Fibroblast of lung (primary cell): Measurements from ENCODE around the gene TOPBP1. TPM values are rescaled to one million over a fixed set of nuclear protein-coding genes. Genes with fewer than 3 reads are reported as not detected.
"Not testable (repeated sequence)": the region's sequence is repeated elsewhere in the genome, so short reads cannot be mapped to it uniquely, and the experiment has no call there.

Source experiments
- DNase-seq, 2 donors: peaks; one replicate each; pipeline versions ENCODE4 v3.0.0 to v3.0.0-alpha.2; 2010; ENCODE audit warnings: low read depth in 2 of 2
- H2AFZ ChIP-seq: 2 replicates; pipeline ENCODE4 v1.5.1; 2012; ENCODE audit warnings: low read length, control low read depth, inconsistent platforms
- H3K27ac ChIP-seq: 2 replicates; pipeline ENCODE4 v1.5.1; 2011; ENCODE audit warnings: low read length, control low read depth; ENCODE audit not compliant: insufficient read depth
- H3K27me3 ChIP-seq: 2 replicates; pipeline ENCODE4 v1.5.1; 2011; ENCODE audit warnings: mild to moderate bottlenecking, low read length; ENCODE audit not compliant: control insufficient read depth, insufficient read depth
- H3K36me3 ChIP-seq: 2 replicates; pipeline ENCODE4 v1.5.1; 2011; ENCODE audit warnings: low read length; ENCODE audit not compliant: control insufficient read depth, insufficient read depth
- H3K4me1 ChIP-seq: 2 replicates; pipeline ENCODE4 v1.5.1; 2011; ENCODE audit warnings: low read length; ENCODE audit not compliant: control insufficient read depth, insufficient read depth; ENCODE audit errors: extremely low read depth
- H3K4me2 ChIP-seq: 2 replicates; pipeline ENCODE4 v1.5.1; 2011; ENCODE audit warnings: low read length, control low read depth; ENCODE audit not compliant: insufficient read depth; ENCODE audit errors: extremely low read depth
- H3K4me3 ChIP-seq, 4 experiments: fragments of 200-600 bp in 1 of 4; sonication (generic) in 1 of 4; replicated peaks in 1 of 4; 2 replicates each; pipeline ENCODE4 v1.5.1; 2011 to 2016; ENCODE audit warnings: low read length in 4 of 4, low read depth in 3 of 4, mild to moderate bottlenecking in 3 of 4, control low read depth in 2 of 4, inconsistent platforms in 1 of 4, mixed read lengths in 1 of 4; ENCODE audit not compliant: insufficient read depth in 1 of 4; ENCODE audit errors: control extremely low read depth in 1 of 4
- H3K79me2 ChIP-seq: 2 replicates; pipeline ENCODE4 v1.5.1; 2012; ENCODE audit warnings: mild to moderate bottlenecking, low read length, inconsistent platforms; ENCODE audit not compliant: control insufficient read depth, insufficient read depth
- H3K9ac ChIP-seq: 2 replicates; pipeline ENCODE4 v1.5.1; 2011; ENCODE audit warnings: mild to moderate bottlenecking, low read length, control low read depth; ENCODE audit not compliant: insufficient read depth
- H3K9me3 ChIP-seq: 2 replicates; pipeline ENCODE4 v1.5.1; 2012; ENCODE audit warnings: low read depth, low read length; ENCODE audit not compliant: control insufficient read depth, insufficient read depth
- H4K20me1 ChIP-seq: 2 replicates; pipeline ENCODE4 v1.5.1; 2011; ENCODE audit warnings: low read length; ENCODE audit not compliant: control insufficient read depth, insufficient read depth; ENCODE audit errors: extremely low read depth
- CTCF ChIP-seq, 2 donors: IDR thresholded peaks in 1 of 2; conservative IDR thresholded peaks in 1 of 2; 1 replicate in 1 of 2; 2 replicates in 1 of 2; pipeline ENCODE4 v1.5.1; 2011 to 2012; ENCODE audit warnings: low read length in 2 of 2, control low read depth in 1 of 2, inconsistent platforms in 1 of 2, low read depth in 1 of 2, mild to moderate bottlenecking in 1 of 2
- EZH2 ChIP-seq: IDR thresholded peaks from 2 replicates; pipeline ENCODE4 v1.5.1; 2012; ENCODE audit warnings: low read length, control low read depth, mild to moderate bottlenecking; ENCODE audit errors: missing control alignments
- polyA plus RNA-seq, 2 donors: library from polyadenylated mRNA; depleted of rRNA in 1 of 2; stranded (reverse) in 1 of 2; unstranded in 1 of 2; fragments of >200 nt; gene quantifications; 2 replicates each; pipeline ENCODE4 v1.2.1, GENCODE V29; 2011 to 2012; ENCODE audit warnings: missing spikeins in 1 of 2
- total RNA-seq: library from RNA; depleted of rRNA; stranded (reverse); fragments of >200 nt; gene quantifications from 2 replicates; pipeline ENCODE4 v1.2.1, GENCODE V29; 2014

TOPBP1 gene
- total and polyA plus RNA-seq, 2 donors (not counting 1 experiment from before 2014, with no cell fraction given) = 15.2 to 20.8 TPM

DNA sequence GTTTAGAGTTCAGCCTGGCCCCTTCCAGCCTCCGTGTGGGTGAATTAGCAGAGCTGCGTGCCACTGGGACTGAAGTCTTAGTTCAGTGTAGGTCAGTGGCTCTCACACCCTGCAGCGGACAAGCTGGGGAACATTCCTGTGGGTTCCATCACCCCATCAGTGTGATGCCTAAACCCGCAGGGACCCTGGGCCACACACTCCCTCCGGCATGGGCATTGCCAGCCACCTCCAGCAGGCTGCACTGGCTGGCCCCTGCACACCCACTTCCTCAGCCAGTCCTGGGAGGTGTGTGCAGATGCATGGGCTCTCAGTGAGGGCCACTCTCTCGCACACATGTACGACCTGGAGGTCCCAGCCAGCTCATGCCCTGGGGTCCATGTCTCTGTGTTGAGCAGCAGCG, 32.1 kb upstream of the TOPBP1 start:
- no peak for DNase-seq
- no peak overlapping the region for H3K4me2 ChIP-seq
- no peak overlapping the region for H3K4me3 ChIP-seq
- H3K27me3 ChIP-seq = no peaks in the 10 kb centered on the region
- no peaks in the 10 kb centered on the region for H3K9me3 ChIP-seq
- no peaks in the 10 kb centered on the region for H3K79me2 ChIP-seq
- H4K20me1 ChIP-seq = no peaks in the 10 kb centered on the region
- H2AFZ ChIP-seq = no peak overlapping the region
- no peak overlapping the region for H3K9ac ChIP-seq
- TF ChIP-seq EZH2 (no peak), CTCF (conservative IDR thresholded peaks at IDR 0.05 in 1 of 2, IDR thresholded peaks at IDR 0.05 in 1 of 2; ENCODE audit: low read depth in 1 of 2, low read length in 2 of 2) (no peak)
- no peak overlapping the region for H3K27ac ChIP-seq
- no peaks in the 10 kb centered on the region for H3K4me1 ChIP-seq
- H3K36me3 ChIP-seq = no peaks in the 10 kb centered on the region

DNA sequence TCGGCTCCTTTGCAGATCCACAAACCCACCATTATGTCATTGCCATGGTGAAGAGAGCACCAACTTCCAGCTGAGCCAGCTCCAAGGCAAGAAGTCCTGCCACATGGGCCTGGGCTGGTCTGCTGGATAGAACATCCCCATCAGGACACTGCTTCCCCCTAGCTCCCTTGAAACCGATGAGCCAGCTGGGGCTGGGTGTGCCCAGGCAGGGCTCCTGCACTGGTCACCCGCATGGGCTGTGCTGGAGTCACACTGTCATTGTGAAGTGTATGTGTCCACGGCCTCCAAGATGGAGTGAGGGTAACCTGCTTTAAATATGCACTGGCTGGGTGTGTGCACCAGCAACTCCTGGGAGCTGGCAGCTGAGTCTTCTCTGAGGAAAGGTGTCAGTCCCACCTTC, 31.0 kb upstream of the TOPBP1 start:
- no peak for DNase-seq
- Histone ChIP-seq H3K79me2 (no peaks in the 10 kb centered on the region), H3K36me3 (no peaks in the 10 kb centered on the region), H2AFZ (no peak overlapping the region), H3K9me3 (no peaks in the 10 kb centered on the region), H3K27ac (no peak overlapping the region), H4K20me1 (no peaks in the 10 kb centered on the region), H3K4me3 (no peak overlapping the region), H3K27me3 (no peaks in the 10 kb centered on the region), H3K4me2 (no peak overlapping the region), H3K4me1 (no peaks in the 10 kb centered on the region), H3K9ac (no peak overlapping the region)
- no peak for TF ChIP-seq CTCF (conservative IDR thresholded peaks at IDR 0.05 in 1 of 2, IDR thresholded peaks at IDR 0.05 in 1 of 2; ENCODE audit: low read depth in 1 of 2, low read length in 2 of 2)
- TF ChIP-seq EZH2 = no peak

DNA sequence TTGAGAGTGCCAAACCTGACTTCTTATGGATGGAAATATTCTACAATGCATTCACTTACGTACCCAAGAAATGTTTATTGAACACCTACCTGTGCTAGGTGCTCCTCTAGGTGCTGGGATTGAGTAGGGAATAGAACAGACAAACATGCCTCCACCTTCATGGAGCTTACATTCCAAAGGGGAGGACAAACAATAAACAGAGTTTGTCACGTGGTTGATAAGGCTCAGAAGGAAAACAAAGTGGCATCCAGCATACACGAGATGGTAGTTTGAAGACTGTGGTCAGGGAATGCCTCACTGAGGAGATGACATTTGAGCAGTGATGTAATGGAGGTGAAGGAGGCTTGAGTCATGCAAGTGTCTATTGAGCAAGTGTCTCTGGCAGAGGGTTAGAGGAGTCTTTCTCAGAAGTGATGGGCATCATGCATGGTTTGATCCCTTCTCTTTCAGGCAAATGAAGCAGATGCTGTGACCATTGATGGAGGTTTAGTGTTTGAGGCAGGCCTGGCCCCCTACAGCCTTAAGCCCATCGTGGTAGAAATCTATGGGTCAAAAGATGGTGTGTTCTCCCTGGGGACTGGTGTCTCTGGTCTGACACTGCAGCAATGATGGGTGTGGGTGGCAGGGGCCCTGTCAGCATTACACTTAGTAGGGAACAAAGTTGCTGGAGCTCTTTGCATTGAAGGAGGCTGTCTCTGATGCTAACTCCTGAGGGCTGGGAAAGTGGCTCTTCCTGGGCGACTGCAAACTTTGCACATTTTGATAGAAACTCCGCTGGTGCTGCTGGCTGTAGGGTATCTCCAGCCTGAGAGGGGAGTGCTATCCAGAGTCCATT, 29.7 kb upstream of the TOPBP1 start:
- Histone ChIP-seq H3K9ac (no peak overlapping the region), H3K27ac (no peak overlapping the region), H3K36me3 (no peaks in the 10 kb centered on the region), H3K79me2 (no peaks in the 10 kb centered on the region), H3K9me3 (no peaks in the 10 kb centered on the region), H3K27me3 (no peaks in the 10 kb centered on the region), H3K4me3 (no peak overlapping the region), H3K4me1 (no peaks in the 10 kb centered on the region), H3K4me2 (no peak overlapping the region), H2AFZ (no peak overlapping the region), H4K20me1 (no peaks in the 10 kb centered on the region)
- DNase-seq = no peak
- TF ChIP-seq CTCF (conservative IDR thresholded peaks at IDR 0.05 in 1 of 2, IDR thresholded peaks at IDR 0.05 in 1 of 2; ENCODE audit: low read depth in 1 of 2, low read length in 2 of 2) (no peak), EZH2 (no peak)

DNA sequence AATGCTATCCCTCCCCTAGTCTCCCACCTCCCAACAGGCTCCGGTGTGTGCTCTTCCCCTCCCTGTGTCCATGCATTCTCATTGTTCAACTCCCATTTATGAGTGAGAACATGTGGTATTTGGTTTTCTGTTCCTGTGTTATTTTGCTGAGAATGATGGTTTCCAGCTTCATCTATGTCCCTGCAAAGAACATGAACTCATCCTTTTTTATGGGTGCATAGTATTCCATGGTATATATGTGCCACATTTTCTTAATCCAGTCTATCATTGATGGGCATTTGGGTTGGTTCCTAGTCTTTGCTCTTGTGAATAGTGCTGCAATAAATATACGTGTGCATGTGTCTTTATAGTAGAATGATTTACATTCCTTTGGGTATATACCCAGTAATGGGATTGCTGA, 16.3 kb upstream of the TOPBP1 start:
- H3K36me3 ChIP-seq, H3K4me3 ChIP-seq, H3K4me2 ChIP-seq, DNase-seq, H3K79me2 ChIP-seq, H3K9ac ChIP-seq, H4K20me1 ChIP-seq, H2AFZ ChIP-seq, H3K9me3 ChIP-seq, H3K27ac ChIP-seq, H3K4me1 ChIP-seq: not testable (repeated sequence)
- peaks cover 28% of the 10 kb centered on the region for H3K27me3 ChIP-seq
